22Rv1 (cell line): ENCODE results near the gene PACS1.

Source experiments
- H3K27ac ChIP-seq: fragments of 450-650 bp; 2 replicates; pipeline ENCODE4 v1.5.1; 2017
- ZFX ChIP-seq: fragments of 450-650 bp; IDR thresholded peaks from 2 replicates; pipeline ENCODE4 v1.6.1; 2017; ENCODE audit warnings: antibody characterized with exemption, borderline replicate concordance
- TF ChIP-seq, protein P1 (sequence below): fragments of 450-650 bp; IDR thresholded peaks from 2 replicates; pipeline ENCODE4 v1.5.1; 2017; ENCODE audit warnings: mild to moderate bottlenecking

Gene PACS1

DNA sequence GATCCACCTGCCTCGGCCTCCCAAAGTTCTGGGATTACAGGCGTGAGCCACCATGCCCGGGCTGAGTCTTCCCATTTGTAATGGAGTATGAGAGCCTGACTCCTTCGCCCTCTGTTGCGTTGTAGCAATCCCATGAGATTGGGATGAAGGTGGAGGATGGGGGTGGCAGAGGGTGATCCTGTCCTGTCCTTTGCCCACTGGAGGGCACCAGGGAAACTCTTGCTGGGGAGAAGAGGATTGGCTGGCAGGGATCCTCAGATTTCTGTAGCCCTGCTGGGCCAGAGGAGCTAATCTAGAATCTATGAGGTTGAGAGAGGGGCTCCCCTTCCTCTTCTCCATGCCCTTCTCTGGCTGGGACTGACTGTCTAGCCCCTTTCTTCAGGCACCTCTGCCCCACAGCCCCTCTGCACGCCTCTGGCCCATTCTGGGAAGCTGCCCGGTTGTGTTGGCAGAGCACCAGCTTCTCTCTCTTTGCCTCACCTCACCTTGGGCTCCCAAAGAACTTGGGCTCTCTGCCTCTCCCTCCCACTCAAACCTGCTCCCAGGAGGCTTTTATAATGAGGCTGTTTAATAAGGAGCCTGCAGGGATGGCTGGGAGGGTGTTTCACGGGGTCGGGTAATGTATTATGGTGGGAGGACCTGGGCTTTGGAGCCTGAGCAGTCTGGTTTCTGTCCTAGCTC is 34.3 kb upstream of the PACS1 start:
- no peak overlapping the region for H3K27ac ChIP-seq
- no peak for TF ChIP-seq ZFX
- TF ChIP-seq, protein P1, sequence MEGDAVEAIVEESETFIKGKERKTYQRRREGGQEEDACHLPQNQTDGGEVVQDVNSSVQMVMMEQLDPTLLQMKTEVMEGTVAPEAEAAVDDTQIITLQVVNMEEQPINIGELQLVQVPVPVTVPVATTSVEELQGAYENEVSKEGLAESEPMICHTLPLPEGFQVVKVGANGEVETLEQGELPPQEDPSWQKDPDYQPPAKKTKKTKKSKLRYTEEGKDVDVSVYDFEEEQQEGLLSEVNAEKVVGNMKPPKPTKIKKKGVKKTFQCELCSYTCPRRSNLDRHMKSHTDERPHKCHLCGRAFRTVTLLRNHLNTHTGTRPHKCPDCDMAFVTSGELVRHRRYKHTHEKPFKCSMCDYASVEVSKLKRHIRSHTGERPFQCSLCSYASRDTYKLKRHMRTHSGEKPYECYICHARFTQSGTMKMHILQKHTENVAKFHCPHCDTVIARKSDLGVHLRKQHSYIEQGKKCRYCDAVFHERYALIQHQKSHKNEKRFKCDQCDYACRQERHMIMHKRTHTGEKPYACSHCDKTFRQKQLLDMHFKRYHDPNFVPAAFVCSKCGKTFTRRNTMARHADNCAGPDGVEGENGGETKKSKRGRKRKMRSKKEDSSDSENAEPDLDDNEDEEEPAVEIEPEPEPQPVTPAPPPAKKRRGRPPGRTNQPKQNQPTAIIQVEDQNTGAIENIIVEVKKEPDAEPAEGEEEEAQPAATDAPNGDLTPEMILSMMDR = no peak

DNA sequence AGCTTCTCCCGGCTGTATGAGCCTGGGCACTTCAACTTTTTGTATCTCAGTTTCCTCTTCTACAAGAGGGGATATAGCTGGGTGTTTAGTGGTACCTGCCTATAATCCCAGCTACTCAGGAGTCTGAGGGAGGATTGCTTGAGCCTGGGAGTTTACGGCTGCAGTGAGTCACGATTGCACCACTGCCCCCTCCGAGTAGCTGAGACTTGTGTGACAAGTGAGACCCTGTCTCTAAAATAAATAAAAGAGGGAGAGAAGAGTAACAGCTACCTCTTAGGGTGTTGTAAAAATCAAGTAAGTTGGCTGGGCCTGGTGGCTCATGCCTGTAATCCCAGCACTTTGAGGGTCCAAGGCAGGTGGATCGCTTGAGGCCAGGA is 33.8 kb upstream of the PACS1 start:
- TF ChIP-seq, protein P1 = no peak
- no peak for TF ChIP-seq ZFX
- H3K27ac ChIP-seq = no peak overlapping the region

DNA sequence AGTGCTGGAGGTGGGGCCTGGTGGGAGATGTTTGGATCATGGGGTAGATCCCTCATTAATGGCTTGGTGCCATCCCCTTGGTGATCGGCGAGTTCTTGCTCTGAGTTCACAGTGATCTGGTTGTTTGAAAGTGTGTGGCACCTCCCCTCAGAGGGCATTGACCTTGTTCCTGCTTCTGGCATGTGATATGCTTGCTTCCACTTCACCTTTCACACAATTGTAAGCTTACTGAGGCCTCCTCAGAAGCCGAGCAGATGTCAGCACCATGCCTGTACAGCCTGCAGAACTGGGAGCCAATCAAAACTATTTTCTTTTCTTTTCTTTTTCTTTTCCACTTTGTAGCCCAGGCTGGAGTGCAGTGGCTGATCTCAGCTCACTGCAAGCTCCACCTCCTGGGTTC is 32.7 kb upstream of the PACS1 start:
- no peak for TF ChIP-seq ZFX
- TF ChIP-seq, protein P1 = no peak
- no peak overlapping the region for H3K27ac ChIP-seq

DNA sequence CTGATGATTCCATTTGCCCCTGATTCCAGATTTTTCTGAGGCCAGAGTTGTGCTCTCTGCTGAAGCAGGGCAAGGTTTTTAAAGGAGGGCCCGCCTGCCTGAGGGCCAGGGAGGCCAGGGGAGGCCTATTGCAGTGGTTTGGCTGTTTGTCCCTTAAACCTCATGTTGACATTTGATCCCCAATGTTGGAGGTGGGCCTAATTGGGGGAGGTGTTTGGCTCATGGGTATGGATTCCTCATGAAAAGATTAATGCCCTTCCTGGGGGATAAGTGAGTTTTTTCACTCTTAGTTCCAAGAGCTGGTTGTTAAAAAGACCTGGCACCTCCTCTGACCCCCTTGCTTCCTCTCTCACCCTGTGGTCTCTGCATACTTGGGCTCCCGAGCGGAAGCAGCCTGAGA is 30.3 kb upstream of the PACS1 start:
- no peak for TF ChIP-seq ZFX
- TF ChIP-seq, protein P1 = no peak
- no peak overlapping the region for H3K27ac ChIP-seq

DNA sequence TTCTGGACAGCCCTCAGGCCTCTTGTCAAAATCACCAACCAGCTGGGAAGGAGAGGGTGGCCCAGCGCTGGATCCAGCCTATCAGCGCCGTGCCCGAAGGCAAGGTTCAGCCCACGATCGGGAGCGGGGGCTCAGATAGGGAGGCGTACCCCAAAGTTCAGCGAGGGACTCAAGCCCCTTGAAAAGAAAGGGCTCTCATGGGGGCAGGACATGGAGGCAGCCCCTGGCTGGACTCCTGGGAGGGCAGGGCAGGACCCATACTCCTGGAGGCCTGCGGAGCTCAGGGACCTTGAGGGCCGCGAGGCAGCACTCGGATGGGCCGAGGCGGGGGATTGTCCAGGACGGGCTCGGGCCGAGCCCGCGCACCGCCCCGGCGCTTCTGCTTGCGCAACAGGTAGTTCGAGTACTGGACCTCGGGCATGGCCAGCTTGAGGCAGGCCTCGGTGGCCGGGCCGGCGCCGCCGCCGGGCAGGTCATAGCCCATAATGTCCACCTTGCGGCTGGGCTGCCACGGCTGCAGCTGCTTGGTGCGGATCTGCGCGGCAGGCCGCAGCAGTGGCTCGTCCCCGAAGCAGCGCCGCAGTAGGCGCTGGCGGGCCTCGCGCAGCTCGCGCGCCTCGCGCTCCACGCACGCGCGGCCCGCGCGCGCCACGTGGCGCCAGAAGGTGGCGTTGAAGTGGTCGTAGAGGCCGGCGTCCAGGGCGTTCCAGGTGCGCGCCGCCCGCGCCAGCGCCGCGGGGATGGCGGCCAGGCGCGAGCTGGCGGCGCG is 27.7 kb upstream of the PACS1 start:
- H3K27ac ChIP-seq = no peak overlapping the region
- no peak for TF ChIP-seq ZFX
- TF ChIP-seq, protein P1 = no peak

DNA sequence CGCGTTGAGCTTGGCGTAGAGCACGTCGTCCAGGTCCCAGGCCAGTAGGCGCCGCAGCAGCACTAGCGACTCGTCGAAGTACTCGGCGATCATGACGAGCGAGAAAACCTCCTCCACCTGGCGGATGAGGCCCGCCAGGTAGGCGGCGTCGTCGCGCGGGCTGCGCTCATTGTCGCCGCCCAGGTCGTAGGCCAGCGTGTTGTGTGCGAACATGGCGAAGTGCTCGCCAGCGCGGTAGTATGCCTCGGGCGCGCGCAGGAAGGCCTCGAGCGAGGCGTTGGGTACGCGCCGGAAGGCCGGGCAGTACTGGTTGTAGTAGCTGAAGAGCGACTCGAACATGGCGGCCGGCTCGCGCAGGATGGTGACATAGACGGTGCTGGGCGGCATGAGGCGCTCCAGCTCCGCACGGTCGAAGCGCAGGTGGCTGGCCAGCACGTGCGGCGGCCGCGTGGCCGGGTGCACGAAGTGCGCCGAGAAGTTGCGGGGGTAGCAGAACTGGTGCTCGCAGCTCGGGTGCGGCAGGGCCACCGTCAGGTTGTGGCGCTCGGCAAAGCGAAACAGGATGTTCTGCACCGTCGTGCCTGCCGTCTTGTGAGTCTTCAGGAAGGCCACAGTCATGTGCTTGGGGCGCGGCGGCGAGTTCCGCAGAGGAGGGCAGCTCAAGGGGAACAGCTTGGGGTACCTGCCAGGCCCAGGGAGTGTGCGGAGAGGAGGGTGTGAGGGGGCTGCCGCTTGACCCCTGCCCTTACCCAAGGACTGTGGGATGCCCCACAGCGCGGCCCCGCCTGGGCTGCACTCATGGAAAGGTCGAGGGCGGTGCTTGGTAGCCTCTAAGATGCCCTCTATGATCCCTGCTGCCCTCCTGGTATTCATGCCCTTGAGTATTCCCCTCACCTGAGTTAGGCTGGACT is 26.8 kb upstream of the PACS1 start:
- TF ChIP-seq ZFX = no peak
- TF ChIP-seq, protein P1 = no peak
- H3K27ac ChIP-seq = no peak overlapping the region

DNA sequence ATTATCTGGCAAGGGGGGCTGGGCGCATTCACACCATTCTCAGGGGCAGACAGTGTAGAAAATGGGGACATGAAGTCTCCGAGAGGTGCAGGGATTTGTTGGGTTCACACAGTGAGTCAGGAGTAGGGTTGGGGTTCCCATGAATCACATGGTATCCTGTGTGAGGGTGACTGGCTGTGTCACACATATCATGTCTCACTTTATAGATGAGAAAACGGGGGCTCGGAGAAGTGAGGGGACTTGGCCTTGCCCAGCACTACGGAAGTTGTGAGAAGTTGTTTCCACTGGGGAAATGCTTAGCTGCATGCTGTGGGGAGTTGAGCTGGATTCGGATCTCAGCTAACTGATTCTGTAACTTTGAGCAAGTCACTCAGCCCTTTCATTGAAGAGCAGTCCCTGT is 25.3 kb upstream of the PACS1 start:
- TF ChIP-seq ZFX = no peak
- TF ChIP-seq, protein P1 = no peak
- H3K27ac ChIP-seq = no peak overlapping the region
